GM21717 (cell line): Measurements from ENCODE around the gene SPAG9.
A peak's percentile ranks its signal among the peaks of the same experiment; 100 is the strongest.

Source experiments
- ATAC-seq: cut with Tn5 transposase; IDR thresholded peaks from one replicate; pipeline ENCODE4 v1.9.1; 2021; ENCODE audit warnings: mild to moderate bottlenecking, moderate library complexity; ENCODE audit not compliant: unreplicated experiment

Gene SPAG9

DNA sequence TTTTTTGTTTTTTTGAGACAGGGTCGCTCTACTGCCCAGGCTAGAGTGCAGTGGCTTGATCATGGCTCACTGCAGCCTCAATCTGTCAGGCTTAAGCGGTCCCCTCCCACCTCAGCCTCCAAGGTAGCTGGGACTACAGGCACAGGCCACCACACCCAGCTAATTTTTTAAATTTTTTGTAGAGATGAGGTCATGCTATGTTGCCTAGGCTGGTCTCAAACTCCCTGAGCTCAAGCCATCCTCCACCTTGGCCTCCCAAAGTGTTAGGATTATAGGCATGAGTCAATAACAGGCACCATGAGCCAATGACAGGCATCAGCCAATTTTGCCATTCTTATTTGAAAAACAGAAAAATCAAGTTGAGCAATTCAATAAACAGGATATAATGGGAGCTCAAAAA, 125.0 kb downstream of the SPAG9 start:
- ATAC-seq = no peak

DNA sequence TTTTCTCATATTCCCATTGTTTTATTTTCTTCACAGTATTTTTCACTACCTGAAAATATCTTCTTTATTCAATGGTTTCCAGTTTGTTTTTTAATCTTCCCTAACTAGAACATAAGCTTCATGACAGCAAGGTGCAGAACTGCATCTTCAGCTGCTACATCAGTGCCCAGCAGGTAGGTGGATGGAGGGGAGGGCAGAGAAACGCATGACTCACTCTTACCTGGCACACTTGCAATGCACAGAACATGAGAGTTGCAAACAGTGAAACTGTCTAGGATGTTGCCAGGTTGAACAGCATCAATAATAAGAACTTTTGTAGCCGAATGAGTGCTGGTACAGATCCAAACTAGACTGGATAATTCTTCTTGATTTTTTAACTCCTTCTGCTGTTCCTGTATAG, 127.1 kb downstream of the SPAG9 start:
- ATAC-seq = no peak

GRCh38 chr17:50989149-50989548, 131.5 kb downstream of the SPAG9 start:
- ATAC-seq = no peak

DNA sequence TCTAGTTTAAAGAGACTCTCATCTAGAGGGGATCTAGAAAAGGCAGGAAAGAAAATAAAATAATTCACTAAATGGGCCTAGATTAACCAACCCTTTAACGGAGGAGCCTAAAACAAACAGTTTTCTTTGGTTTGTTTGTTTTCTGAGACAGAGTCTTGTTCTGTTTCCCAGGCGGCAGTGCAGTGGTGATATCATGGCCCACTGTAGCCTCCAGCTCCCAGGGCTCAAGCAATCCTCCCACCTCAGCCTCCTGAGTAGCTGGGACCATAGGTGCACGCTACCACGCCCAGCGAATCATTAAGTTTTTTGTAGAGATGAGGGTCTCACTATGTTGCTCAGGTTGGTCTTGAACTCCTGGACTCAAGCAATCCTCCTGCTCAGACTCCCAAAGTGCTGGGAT, 132.2 kb downstream of the SPAG9 start:
- no peak for ATAC-seq

DNA sequence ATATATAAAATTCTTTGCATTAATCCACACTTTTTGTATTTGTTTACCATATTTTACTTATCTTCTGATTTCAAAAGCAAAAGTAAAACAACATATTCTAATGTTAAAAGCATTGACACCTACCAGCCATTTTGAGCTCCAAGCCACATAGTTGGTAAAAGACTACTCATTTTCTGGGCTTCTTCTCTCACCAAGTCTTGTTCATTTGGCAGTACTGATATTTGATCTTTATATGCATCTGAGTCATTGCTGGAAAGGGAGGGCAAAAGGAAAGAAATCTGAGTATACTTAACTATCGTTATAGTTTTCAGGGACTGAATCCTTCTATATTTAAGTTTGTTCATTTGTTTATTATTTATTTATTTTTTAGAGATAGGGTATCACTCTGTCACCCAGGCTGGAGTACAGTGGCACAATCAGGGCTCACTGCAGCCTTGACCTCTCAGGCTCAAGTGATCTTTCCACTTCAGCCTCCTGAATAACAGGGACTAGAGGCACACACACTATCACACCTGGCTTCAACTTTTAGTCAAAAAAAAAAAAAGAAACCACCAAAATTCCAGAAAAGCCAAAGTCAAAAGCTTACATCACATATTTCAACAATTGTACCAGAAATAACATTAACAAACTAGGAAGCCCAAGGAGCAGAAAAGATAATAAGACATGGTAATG, 133.5 kb downstream of the SPAG9 start:
- ATAC-seq = no peak

- ATAC-seq = no peak
Measured at GRCh38 chr17:50981279-50981678, 139.4 kb downstream of the SPAG9 start.

GRCh38 chr17:50979524-50979927, 141.1 kb downstream of the SPAG9 start:
- no peak for ATAC-seq

DNA sequence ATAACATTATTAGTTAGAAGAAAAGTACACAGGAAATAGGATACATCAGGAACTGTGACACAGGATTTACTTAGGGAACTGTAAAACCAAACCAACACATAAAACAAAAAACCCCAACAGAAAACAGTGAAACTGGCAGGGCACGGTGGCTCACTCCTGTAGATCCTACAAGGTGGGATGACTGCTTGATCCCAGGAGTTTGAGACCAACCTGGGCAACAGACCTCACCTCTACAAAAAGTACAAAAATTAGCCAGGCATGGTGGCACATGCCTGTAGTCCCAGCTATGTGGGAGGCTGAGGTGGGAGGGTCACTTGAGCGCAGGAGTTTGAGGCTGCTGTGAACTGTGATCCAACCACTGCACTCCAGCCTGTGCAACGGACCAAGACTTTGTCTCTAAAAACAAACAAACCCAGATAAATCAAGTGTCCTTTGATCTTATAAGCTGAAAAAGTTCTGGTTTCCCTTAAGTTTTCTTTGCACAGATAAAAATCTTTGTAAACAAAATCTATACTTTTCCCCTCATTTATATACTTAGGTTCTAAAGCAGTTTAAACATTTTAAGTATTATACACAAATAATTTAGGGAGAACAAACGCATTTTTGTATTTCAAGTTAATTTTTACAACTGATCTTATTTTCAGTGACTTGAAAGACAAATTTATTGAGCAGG, 143.0 kb downstream of the SPAG9 start:
- no peak for ATAC-seq

DNA sequence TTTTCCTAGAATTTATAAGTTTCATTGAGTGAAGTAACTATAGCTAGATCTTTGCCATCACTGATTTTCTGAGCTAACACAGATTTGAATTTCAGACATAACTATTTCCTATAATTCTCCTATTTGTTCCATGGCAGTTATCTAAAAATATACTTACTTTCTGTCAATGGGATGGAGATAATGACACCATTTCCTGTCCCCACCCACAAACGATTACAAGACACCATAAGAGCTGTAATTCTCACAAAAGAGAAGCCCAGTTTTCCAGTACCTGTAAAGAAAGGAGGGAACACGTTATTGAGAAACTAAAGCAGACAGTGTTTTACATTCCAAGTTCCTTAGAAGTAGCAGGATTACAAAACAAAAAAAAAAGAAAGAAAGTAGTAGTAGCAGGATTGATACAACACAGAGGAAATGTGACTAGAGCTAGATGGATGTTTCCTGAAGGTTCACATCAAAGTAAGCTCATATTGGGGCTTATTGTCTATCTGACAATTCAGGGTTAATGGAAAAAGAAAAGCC, 143.7 kb downstream of the SPAG9 start:
- ATAC-seq = no peak

GRCh38 chr17:50973557-50974494, 146.8 kb downstream of the SPAG9 start:
- no peak for ATAC-seq

GRCh38 chr17:50972577-50972976, 148.1 kb downstream of the SPAG9 start:
- ATAC-seq = no peak

GRCh38 chr17:50967795-50968194, 152.9 kb downstream of the SPAG9 start:
- no peak for ATAC-seq

DNA sequence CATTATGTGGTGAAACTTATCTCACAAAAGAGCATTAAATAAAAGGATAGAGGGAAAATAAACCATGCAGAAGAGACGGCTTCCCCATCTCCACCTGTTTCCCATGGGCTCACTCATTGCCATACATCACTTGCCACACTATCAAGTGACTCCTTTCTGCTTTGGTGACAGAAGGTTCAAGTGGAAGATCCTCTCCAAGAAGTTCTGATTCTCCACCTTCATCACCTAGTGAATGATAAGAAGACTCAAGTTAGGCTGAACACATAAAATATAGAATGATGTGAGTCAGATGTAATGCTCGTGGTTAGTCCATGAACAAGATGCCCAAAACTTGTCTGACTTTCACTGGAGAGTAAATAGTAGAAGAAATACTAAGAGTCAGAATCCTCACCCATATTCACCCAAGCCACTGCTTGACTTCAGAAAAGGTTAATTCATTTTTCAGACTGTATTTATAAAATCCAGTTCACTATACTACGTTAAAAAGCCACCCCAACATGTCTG, 154.5 kb downstream of the SPAG9 start:
- no peak for ATAC-seq

GRCh38 chr17:50963139-50963538, 157.5 kb downstream of the SPAG9 start:
- no peak for ATAC-seq

DNA sequence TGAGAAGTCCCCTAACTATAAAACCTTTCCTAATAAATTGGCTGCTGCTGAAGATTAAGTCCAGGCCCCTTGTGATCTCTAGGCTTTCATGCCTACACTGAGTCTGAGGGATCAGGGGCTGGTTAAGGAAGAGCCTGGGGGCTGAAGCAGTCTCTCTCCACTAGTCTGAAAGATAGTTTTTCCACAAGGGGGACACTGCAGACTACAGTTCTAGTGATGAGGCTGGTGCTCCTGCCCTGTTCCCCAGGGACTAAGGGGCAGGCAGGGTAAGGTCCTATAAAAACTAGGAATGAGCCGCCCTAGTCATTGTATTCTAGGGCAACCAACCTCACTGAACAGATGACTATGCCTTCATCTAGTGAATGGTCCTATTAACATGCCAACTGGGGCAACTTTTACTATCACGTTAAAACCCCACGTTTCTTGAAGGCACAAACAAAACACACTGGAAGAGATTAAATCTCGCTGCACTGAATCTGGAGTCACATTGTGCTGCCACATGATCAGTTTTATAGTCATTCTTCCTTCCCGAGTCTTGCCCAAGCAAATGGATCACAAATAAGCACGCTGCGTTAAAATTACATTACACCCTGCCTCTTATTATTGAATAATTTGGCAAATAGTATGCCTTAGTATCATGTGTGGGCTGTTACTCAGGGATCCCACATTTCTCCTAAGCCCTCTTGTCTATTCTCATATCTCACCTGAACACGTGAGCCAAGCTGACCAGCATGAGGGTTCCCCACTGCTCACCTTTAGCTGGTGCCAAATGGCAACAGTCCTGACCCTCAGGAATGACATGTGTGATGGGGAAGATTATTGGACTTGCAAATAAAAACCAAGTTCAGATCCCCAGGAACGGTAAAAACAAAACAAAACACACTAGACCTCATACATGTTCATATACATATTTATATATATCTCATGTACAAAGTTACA, 159.1 kb downstream of the SPAG9 start:
- ATAC-seq = no peak

- ATAC-seq = no peak
Measured at GRCh38 chr17:50959341-50959740, 161.3 kb downstream of the SPAG9 start.

DNA sequence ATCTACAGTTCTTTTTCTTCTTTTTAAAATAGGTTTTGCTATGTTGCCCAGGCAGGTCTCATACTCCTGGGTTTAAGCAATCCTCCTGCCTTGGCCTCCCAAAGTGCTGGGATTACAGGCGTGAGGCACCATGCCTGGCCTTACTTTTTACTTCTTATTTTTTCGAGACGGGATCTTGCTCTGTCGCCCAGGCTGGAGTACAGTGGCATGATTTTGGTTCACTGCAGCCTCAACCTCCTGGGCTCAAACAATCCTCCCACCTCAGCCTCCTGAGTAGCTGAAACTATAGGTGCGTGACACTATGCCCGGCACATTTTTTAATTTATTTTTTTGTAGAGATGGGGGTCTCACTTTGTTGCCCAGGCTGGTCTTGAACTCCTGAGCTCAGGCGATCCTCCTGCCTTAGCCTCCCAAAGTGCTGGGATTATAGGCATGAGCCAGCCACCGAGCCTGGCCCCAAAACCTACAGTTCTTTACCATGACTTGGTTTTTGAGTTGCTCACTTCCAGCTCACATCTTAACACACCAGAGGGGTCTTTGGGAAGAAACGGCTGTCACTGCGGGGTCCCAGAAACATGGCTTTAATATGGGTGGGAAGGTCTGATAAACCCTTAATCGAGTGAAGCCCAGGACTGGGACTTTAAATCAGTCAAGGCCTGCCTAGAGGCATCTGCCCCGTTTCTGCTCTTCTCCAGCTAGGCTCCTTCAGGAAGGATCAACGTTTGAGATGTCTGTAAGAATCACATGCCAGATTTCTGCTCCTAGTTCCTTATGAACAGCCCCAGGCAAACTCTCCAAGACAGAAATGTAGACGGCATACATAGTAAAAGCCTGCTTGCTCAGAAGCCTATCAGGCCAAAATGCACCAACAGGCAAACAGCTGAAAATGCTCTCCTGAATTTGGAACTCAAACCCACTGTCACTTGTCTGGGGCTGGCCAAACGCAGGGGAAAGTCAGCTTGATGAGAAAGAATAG, 162.8 kb downstream of the SPAG9 start:
- ATAC-seq = no peak

- ATAC-seq = peak; percentile 60
Measured at GRCh38 chr17:50956750-50957523, 163.7 kb downstream of the SPAG9 start.
